HTR-8/SVneo (cell line): ENCODE results near the gene CSNK1G1.
"Not testable (repeated sequence)": the region's sequence is repeated elsewhere in the genome, so short reads cannot be mapped to it uniquely, and the experiment has no call there.

Source experiments
- DNase-seq: peaks from one replicate; pipeline ENCODE4 v3.0.0; 2011; ENCODE audit warnings: low spot score, mixed read lengths; ENCODE audit not compliant: insufficient read length
- FAIRE-seq: peaks from 2 replicates; lab custom pipeline; 2011; peaks lifted over from hg19 to GRCh38; lab: Jason Lieb, UNC

CSNK1G1 gene

DNA sequence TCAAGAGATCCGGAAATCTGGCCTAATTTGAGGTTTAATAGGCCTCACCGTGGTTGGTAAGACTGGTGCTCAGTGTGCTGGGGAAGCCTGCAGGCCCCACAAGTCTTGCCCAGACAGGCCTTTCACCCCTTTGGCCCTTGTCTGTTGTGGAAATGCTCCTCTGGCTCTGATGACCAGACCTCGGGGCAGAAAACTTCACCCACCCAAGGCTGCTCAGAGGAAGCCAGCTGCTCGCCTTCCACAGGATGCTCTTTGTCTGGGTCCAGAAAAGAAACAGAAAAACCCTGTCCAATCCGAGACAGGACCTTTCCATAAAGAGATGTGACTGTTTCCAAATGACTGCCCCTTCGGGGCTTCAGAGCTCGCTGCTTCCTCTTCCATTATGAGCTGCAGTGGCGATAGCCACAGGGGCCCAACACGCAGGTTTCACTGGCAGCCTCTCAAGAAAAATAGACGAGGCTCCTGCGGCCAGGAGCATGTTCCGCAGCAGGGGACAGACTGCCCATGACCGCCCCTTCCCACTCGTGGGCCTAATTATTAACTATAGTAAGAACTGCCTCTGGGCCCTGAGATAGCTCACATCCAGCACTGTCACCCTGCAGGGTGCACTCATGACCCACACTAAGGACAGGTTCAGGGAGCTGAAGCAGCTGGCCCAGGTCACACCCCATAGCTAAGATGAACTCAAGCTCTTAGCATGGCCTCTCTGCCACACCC, 211.2 kb downstream of the CSNK1G1 start:
- FAIRE-seq (no peak), DNase-seq (no peak)

- FAIRE-seq (no peak), DNase-seq (no peak)
Measured at GRCh38 chr15:64144192-64144564, 211.8 kb downstream of the CSNK1G1 start.

GRCh38 chr15:64143276-64143675, 212.7 kb downstream of the CSNK1G1 start:
- DNase-seq, result no peak
- no peak for FAIRE-seq

DNA sequence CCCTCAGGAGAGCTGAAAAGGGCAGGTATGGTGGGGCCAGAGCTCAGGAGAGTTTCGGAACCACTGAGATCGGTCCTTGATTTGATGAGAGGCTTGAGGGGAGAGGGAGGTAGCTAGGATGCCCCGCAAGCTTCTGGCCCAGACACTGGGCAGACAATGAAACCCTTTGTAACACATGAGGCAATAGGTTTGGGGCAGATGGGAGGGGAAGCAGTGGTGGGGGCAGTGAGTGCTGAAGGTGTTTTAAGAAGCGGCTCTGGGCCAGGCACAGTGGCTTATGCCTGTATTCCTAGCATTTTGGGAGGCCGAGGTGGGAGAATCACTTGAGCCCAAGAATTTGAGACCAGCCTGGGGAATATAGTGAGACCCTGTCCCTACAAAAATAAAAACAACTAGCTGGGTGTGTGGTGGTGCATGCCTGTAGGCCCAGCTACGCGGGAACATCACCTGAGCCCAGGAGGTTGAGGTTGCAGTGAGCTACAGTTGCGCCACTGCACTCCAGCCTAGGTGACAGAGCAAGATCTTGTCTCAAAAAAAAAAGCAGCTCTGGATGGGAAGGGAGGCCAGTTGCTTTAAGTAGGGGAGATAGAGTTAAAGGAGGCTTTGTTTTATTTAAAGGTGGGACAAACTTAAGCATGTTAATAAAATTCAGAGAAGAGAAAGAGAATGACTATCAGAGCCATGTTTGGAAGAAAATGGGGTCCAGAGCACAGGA, 214.0 kb downstream of the CSNK1G1 start:
- no peak for FAIRE-seq

DNA sequence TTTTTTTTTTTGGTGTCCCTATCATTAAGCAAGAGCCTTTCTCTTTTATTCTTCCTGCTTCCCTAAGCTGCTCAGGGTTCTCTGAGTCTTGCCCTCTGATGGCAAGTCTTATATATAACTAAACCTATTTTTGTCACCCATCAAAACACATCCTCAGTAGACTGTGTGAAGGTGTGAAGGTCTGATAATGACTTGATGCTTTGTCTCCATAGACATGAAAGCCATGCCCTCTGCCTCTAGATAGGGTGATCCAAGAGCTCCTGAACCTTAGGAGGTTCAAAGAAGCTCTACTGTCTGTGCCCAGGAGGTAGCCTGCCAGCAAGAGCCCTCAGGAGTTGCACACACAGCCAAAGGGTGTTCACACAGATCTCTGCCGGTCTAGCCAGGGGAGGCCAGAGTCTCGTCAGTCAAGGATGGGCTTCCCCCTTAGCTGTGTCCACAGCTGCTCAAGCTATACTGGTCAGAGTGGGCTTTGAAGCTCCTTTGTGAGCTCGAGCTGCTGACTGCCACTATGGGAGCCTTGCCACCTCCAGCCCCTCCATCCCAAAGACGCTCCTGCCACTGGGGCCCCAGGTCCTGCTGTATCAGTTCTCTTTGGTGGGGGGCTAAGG, 217.5 kb downstream of the CSNK1G1 start:
- no peak for DNase-seq

More for the DNA sequence above, 214.0 kb downstream of the CSNK1G1 start:
- DNase-seq, result no peak

DNA sequence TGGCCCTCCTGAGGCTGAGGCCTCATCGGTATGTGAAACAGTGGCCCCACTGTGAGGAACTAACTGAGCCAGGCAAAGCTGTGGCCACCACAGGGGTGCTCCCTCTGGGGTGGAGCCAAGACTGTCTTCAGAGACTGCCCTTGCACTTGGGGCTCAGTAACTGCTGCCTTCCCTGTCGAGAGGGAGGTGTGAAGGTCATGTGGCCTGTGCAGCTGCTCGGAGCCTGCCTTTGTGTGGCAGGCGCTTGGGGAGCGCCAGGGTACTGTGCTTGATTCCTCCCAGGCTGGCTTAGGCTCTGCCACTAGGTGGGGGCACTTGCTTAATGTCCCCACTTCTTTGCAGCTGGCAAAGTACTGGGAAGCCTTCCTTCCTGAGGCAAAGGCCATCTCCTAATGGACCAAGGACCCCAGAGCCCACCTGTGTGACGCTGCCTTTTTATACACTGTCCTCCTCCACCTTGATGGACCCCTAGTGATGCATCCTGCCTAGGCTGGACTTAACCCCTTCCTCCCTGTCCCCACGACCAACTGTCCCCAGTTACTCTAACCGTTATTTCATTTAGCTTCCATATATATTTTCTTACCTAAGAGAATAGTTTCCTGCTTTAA, 218.6 kb downstream of the CSNK1G1 start:
- no peak for FAIRE-seq
- DNase-seq, result no peak

More for the DNA sequence above, 217.5 kb downstream of the CSNK1G1 start:
- no peak for FAIRE-seq

DNA sequence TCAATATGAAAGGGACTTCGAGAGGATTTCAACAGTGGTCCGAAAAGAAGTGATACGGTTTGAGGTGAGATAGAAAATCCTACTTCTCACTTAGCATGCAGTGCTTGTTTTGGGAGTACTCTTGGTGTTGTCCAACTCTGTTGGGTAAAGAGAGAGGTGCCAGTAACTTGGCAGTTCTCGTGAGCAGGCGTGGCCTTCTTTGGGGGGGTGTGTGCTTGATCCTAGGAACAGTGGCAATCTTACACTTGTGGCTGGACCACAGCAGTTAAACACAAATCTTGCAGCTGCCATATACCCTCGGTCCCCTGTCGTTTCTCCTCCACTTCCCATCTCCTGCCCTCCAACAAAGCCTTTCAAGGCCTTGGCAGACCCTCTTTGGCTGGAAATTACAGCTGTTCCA, 219.6 kb downstream of the CSNK1G1 start:
- DNase-seq, result no peak
- FAIRE-seq, result no peak

DNA sequence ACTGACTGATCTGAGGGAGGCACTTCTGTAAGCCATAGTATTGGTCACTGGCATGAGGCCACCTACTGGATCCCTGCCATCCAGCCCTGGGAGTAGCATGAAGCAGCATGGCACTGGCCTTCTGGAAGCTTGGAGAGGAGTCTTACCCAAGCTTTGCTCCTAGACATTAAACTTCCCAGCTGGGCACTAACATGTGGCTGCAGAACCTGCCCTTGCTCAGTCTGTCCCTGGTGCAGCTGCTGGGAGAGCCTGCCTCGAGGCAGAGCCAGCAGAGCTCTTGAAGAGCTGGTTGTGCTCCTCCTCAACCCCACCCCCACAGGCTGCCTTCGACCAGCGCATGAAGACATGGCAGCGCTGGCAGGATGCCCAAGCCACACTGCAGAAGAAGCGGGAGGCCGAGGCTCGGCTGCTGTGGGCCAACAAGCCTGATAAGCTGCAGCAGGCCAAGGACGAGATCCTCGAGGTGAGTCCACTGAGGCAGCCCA, 221.6 kb downstream of the CSNK1G1 start:
- DNase-seq, result no peak
- no peak for FAIRE-seq

GRCh38 chr15:64133623-64134344, 222.2 kb downstream of the CSNK1G1 start:
- no peak for FAIRE-seq
- no peak for DNase-seq

GRCh38 chr15:64132217-64132616, 223.8 kb downstream of the CSNK1G1 start:
- DNase-seq, result no peak
- no peak for FAIRE-seq

DNA sequence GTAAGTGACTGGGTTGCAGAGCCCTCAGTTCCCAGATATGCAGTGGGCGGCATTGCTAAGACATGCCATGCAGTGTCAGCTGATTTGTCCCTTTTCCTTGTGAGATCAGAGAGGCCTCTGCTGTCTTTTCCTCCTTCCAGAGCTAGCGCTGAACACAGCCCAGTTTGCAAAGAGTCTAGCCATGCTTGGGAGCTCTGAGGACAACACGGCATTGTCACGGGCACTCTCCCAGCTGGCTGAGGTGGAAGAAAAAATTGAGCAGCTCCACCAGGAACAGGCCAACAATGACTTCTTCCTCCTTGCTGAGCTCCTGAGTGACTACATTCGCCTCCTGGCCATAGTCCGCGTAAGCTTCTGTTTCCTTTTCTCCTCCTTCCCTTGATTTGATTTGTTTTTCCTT, 224.4 kb downstream of the CSNK1G1 start:
- no peak for DNase-seq
- FAIRE-seq, result no peak

GRCh38 chr15:64130159-64130558, 225.8 kb downstream of the CSNK1G1 start:
- DNase-seq, result no peak
- no peak for FAIRE-seq

DNA sequence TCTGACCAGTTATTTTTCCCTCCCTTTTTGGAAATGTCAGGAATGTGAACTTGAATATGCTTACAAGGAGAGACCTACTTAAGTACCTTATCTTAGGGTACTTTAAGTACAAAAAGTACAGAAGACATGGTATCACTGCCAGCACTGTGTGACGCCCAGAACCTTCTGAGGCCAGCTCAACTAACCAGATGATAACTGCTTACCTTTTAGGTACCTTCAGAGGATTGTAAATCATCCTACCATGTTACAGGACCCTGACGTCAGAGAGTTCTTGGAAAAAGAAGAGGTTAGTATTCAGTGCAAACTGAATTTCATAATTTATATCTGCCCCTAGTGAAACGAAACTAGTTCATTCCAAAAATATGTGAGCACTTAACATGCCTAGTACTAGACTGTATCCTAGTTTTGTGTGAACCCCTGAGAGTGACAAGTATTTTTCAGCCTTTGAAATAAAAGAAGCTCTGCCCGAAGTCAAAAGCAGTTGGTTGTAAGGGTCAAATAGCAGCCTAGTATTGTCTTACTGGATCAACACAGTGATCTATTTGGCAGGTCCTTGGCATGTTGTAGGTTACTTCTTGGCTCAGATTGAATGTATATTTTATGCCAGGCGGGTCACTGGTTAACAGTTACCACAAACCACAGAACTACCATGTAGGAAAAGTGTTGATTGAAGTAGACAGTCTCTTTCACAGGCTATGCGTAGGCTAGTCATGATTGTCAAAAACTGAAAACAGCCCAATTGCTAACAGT, 228.3 kb downstream of the CSNK1G1 start:
- DNase-seq (no peak), FAIRE-seq (no peak)

DNA sequence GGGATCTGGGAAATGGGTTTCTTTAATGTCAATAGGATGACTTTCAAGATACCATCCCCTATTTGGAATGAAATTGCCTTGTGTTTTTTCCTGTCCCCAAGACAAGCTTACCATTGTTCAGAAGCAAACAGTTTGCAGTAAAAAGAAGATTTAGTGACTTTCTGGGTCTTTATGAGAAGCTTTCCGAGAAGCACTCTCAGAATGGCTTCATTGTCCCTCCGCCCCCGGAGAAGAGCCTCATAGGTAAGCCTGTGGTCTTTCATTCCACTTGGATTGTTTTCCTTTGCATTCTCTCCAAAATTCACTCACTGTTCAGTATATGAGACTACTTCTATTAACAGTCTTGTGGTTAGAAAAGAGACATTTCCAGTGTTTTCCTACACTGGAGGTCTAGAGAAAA, 230.0 kb downstream of the CSNK1G1 start:
- no peak for DNase-seq

GRCh38 chr15:64122936-64123351, 233.0 kb downstream of the CSNK1G1 start:
- DNase-seq (no peak), FAIRE-seq (no peak)

More for the DNA sequence above, 230.0 kb downstream of the CSNK1G1 start:
- no peak for FAIRE-seq

GRCh38 chr15:64122444-64122843, 233.5 kb downstream of the CSNK1G1 start:
- DNase-seq (no peak), FAIRE-seq (no peak)

- DNase-seq, result no peak
- FAIRE-seq, result no peak
Measured at GRCh38 chr15:64121614-64122013, 234.4 kb downstream of the CSNK1G1 start.

DNA sequence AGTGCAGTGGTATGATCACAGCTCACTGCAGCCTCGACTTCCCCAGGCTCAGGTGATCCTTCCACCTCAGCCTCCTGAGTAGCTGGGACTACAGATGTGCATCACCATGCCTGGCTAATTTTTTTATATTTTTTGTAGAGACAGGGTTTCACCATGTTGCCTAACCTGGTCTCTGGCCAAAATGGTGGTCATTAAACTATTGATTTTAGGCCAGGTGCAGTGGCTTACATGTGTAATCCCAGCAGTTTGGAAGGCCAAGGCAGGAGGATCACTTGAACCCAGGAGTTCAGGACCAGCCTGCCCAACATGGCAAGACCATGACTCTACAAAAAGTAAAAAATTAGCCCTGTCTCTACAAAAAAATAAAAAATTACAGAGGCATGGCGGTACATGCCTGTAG, 235.7 kb downstream of the CSNK1G1 start:
- not testable (repeated sequence) for DNase-seq, FAIRE-seq

- no peak for DNase-seq
- FAIRE-seq, result no peak
Measured at GRCh38 chr15:64117759-64118487, 238.1 kb downstream of the CSNK1G1 start.
